Spinal cord (tissue), 10 donors: ENCODE data around the gene KMT5B. TPM values are rescaled to one million over a fixed set of nuclear protein-coding genes. Genes with fewer than 3 reads are reported as not detected.

Source experiments
- DNase-seq, 6 donors: peaks; one replicate each; pipeline versions ENCODE4 v3.0.0 to v3.0.0-alpha.2; 2013 to 2015; ENCODE audit warnings: low spot score in 6 of 6, low read depth in 4 of 6
- H3K27ac ChIP-seq: one replicate; pipeline ENCODE4 v1.5.1; 2013; ENCODE audit warnings: low read depth, low read length, control low read depth
- H3K27me3 ChIP-seq: one replicate; pipeline ENCODE4 v1.6.1; 2013; ENCODE audit warnings: low read length; ENCODE audit not compliant: control insufficient read depth, insufficient read depth
- H3K36me3 ChIP-seq: one replicate; pipeline ENCODE4 v1.6.1; 2013; ENCODE audit warnings: low read length; ENCODE audit not compliant: control insufficient read depth, insufficient read depth
- H3K4me1 ChIP-seq: one replicate; pipeline ENCODE4 v1.6.1; 2013; ENCODE audit warnings: low read length; ENCODE audit not compliant: control insufficient read depth, insufficient read depth
- H3K4me3 ChIP-seq: one replicate; pipeline ENCODE4 v1.5.1; 2013; ENCODE audit warnings: low read depth, low read length, control low read depth
- H3K9me3 ChIP-seq: one replicate; pipeline ENCODE4 v1.6.1; 2013; ENCODE audit warnings: low read length; ENCODE audit not compliant: control insufficient read depth, insufficient read depth
- WGBS: methylation state at CpG from one replicate; pipeline ENCODE4 v1.1.5; 2013; ENCODE audit warnings: missing lambda C conversion rate; ENCODE audit not compliant: insufficient coverage; 5-methylcytosine and 5-hydroxymethylcytosine counted together
- long read RNA-seq, 4 donors: transcript quantifications; one replicate each; lab custom pipeline, GENCODE V29; 2026
- polyA plus RNA-seq, 2 donors: library from polyadenylated mRNA; unstranded; fragments of 120-200 nt; gene quantifications; one replicate each; pipeline ENCODE4 v1.2.1, GENCODE V29; 2013; ENCODE audit not compliant: insufficient read length in 2 of 2
- total RNA-seq, 2 donors: library from RNA; depleted of rRNA in 1 of 2; stranded (reverse); fragments of 120-200 nt in 1 of 2; fragments of >200 nt in 1 of 2; gene quantifications; one replicate each; pipeline versions ENCODE4 v1.2.3 to v1.2.4, GENCODE V29; 2013 to 2014
- donor health status: healthy.

Gene KMT5B
- total RNA-seq (10 to 100 TPM; 62.8 to 68.4 TPM), polyA plus RNA-seq (10 to 100 TPM; 61.7 to 69.5 TPM)
- long read RNA-seq, donor 1, partial matches to known transcripts, result 6 of 6 reads
- long read RNA-seq, donor 1, other reads (novel, unspliced or antisense), result 0 of 6 reads
- long read RNA-seq, donor 2, result 0 reads
- long read RNA-seq, donor 3, partial matches to known transcripts, result 5 of 8 reads
- long read RNA-seq, donor 3, other reads (novel, unspliced or antisense), result 0 of 8 reads
- long read RNA-seq, donor 4, partial matches to known transcripts, result 7 of 8 reads
- long read RNA-seq, donor 4, other reads (novel, unspliced or antisense), result 0 of 8 reads

- WGBS, result under 1% methylated on average over 58 of the region's 60 CpGs
- Histone ChIP-seq H3K36me3 (no peaks in the 10 kb centered on the region), H3K4me3 (peak within 1 kb of the TSS; percentile 90), H3K9me3 (no peaks in the 10 kb centered on the region), H3K27ac (peak within 1 kb of the TSS; percentile 96), H3K4me1 (peaks cover 47% of the 10 kb centered on the region), H3K27me3 (no peaks in the 10 kb centered on the region)
- peak in 3 of 6 donors; percentile 61 to 90 (median 88) for DNase-seq
Measured at GRCh38 chr11:68213135-68213515, at the start of gene KMT5B. Gene KMT5B (minus strand): TSS chr11:68213296. CDS start chr11:68190076, 23,220 bp downstream.

- no peak overlapping the region for H3K4me3 ChIP-seq
- peaks cover 31% of the 10 kb centered on the region for H3K4me1 ChIP-seq
- DNase-seq, result no peak
- H3K27me3 ChIP-seq, result no peaks in the 10 kb centered on the region
- H3K27ac ChIP-seq, result no peak overlapping the region
- no peaks in the 10 kb centered on the region for H3K9me3 ChIP-seq
- 97% methylated on average over 7 of the region's 8 CpGs for WGBS
- H3K36me3 ChIP-seq, result peaks cover 80% of the 10 kb centered on the region
Measured at GRCh38 chr11:68262544-68262827, 49.4 kb upstream of the KMT5B start.

GRCh38 chr11:68261749-68262543, 48.9 kb upstream of the KMT5B start:
- DNase-seq, result no peak
- WGBS, result 95% methylated on average over 24 of the region's 24 CpGs
- Histone ChIP-seq H3K36me3 (peaks cover 74% of the 10 kb centered on the region), H3K4me1 (peaks cover 34% of the 10 kb centered on the region), H3K9me3 (no peaks in the 10 kb centered on the region), H3K27me3 (no peaks in the 10 kb centered on the region), H3K4me3 (no peak overlapping the region), H3K27ac (no peak overlapping the region)

DNA sequence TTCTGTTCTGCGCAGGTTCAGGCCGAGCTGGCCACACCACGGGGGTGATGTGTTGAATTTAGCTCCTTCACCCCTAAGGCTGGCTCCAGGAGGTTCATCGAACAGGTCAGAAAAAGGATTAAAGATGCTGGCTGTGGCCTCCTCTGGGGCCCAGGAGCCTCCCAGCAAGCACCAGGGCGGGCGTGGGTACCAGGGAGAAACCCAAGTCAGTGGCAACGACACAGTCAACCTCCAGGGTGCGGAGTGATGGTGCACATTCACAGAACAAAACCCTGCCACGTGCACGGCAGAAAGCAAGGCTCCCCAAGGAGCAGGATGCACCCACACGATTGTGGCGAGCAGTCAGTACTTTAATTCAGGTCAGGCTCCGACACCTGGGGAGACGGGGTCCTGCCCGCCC, 47.9 kb upstream of the KMT5B start:
- Histone ChIP-seq H3K27me3 (no peaks in the 10 kb centered on the region), H3K4me3 (no peak overlapping the region), H3K9me3 (no peaks in the 10 kb centered on the region), H3K4me1 (peaks cover 34% of the 10 kb centered on the region), H3K27ac (no peak overlapping the region), H3K36me3 (peaks cover 65% of the 10 kb centered on the region)
- DNase-seq, result no peak
- WGBS, result 84% methylated on average over 15 of the region's 15 CpGs

- no peak overlapping the region for H3K27ac ChIP-seq
- H3K4me1 ChIP-seq, result peaks cover 29% of the 10 kb centered on the region
- DNase-seq, result no peak
- no peak overlapping the region for H3K4me3 ChIP-seq
- WGBS, result 92% methylated on average over 4 of the region's 6 CpGs
- no peaks in the 10 kb centered on the region for H3K9me3 ChIP-seq
- H3K36me3 ChIP-seq, result peaks cover 60% of the 10 kb centered on the region
- H3K27me3 ChIP-seq, result no peaks in the 10 kb centered on the region
Measured at GRCh38 chr11:68260484-68260883, 47.4 kb upstream of the KMT5B start.

DNA sequence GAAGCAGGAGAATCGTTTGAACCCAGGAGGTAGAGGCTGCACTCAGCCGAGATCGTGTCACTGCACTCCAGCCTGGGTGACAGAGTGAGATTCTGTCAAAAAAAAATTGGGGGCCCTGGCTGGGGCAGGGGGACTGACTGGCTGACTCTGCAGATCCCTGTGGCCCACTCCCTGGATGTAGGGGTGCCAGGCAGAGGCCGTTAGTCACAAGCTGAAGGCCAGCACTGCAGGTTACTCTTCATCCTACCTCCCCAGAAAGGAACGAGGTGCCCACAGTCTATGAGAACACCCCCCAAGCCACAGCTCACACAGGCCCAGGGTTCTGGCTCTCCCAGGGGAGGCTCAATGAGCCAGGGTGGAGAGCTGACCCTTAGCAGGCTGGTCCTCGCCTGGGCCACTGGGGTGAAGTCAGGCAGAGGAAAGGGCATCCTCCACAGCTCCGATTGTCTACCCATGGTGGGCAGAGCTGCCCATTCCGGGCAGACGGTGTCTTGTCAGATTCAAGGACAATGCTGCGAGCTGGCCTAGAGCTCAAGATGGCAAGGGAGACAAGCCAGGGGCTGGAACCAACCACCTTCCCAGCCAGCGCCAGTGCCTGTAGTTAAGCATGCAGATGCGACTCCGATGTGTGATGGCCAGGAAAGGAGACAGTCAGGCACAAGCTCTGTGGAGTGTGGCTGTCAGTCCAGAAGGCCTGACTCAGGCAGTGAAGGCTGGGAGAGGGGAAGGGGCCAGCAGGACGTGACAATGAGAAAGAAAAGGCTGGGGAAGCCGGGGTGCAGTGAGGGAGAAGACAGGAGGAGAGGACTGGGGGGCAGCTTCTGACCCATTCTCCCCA, 46.2 kb upstream of the KMT5B start:
- no peak overlapping the region for H3K27ac ChIP-seq
- no peaks in the 10 kb centered on the region for H3K9me3 ChIP-seq
- H3K4me3 ChIP-seq, result no peak overlapping the region
- peaks cover 21% of the 10 kb centered on the region for H3K4me1 ChIP-seq
- no peaks in the 10 kb centered on the region for H3K27me3 ChIP-seq
- no peak for DNase-seq
- peaks cover 48% of the 10 kb centered on the region for H3K36me3 ChIP-seq
- WGBS, result 89% methylated on average over 15 of the region's 15 CpGs

GRCh38 chr11:68258363-68258765, 45.3 kb upstream of the KMT5B start:
- H3K36me3 ChIP-seq, result peaks cover 39% of the 10 kb centered on the region
- 92% methylated on average over 13 of the region's 13 CpGs for whole genome bisulfite sequencing
- H3K9me3 ChIP-seq, result no peaks in the 10 kb centered on the region
- H3K4me1 ChIP-seq, result peaks cover 21% of the 10 kb centered on the region
- no peak overlapping the region for H3K4me3 ChIP-seq
- H3K27ac ChIP-seq, result no peak overlapping the region
- DNase-seq, result no peak
- H3K27me3 ChIP-seq, result no peaks in the 10 kb centered on the region

DNA sequence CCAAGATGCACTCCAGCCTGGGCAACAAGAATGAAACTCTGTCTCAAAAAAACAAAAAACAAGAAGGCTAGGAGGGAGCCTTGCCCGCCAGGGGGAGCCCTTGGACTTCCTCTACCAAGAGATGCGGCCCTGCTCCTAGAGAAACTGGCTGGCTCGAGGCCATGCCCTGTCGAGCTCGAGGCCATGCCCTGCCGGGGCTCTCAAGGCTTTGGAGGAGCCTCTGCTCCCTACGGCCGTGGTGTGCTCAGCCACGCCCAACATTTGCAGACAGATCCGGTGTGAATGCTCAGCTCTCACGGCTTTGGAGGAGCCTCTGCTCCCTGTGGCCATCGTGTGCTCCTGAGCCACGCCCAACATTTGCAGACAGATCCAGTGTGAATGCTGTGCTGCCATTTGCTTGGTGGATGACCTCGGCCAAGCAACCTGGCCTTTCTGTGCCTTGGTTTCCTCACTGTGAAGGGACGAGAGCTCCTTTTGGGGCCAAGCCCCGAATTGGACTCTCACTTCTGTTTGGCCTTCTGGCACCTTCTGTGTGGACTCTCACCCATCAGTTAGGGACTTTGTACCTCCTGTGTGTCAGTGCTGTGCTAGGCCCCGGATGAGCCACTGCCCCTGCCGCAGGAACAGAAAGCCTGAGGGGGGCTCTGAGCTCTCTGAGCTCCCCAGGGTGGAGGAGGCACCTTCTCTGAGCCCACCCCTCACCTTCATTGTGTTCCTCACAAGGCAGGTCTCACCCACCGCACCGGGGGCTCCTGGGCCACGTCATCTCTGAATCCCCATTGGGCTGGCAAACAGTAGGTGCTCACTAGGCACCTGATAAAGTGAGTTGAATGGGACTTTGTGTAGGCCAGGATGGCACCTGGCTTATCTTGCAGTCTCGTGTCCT, 44.6 kb upstream of the KMT5B start:
- no peaks in the 10 kb centered on the region for H3K9me3 ChIP-seq
- 49% methylated on average over 22 of the region's 22 CpGs for WGBS
- H3K4me3 ChIP-seq, result no peak overlapping the region
- no peak overlapping the region for H3K27ac ChIP-seq
- peaks cover 34% of the 10 kb centered on the region for H3K36me3 ChIP-seq
- DNase-seq, result peak; percentile 62 to 97 (median 81)
- H3K27me3 ChIP-seq, result no peaks in the 10 kb centered on the region
- peaks cover 21% of the 10 kb centered on the region for H3K4me1 ChIP-seq

GRCh38 chr11:68256331-68256741, 43.2 kb upstream of the KMT5B start:
- H3K27me3 ChIP-seq, result no peaks in the 10 kb centered on the region
- 47% methylated on average over 8 of the region's 9 CpGs for WGBS
- H3K4me3 ChIP-seq, result no peak overlapping the region
- peaks cover 17% of the 10 kb centered on the region for H3K4me1 ChIP-seq
- peaks cover 20% of the 10 kb centered on the region for H3K36me3 ChIP-seq
- H3K9me3 ChIP-seq, result no peaks in the 10 kb centered on the region
- no peak for DNase-seq
- H3K27ac ChIP-seq, result no peak overlapping the region
